Pancreas (tissue), 10 donors: ENCODE results near the gene MRPL23. TPM values are rescaled to one million over a fixed set of nuclear protein-coding genes. Genes with fewer than 3 reads are reported as not detected.

Experiments
- ATAC-seq, 4 donors: fragments of 200-7000 bp; cut with Tn5 transposase; one replicate each; pipeline versions ENCODE4 v1.8.0 to v1.9.1; 2020; ENCODE audit warnings: mild to moderate bottlenecking in 4 of 4, moderate library complexity in 4 of 4
- DNase-seq, 6 donors: peaks; one replicate each; pipeline ENCODE4 v3.0.0-alpha.2; 2020
- FAIRE-seq: peaks from 2 replicates; lab custom pipeline; 2012; peaks lifted over from hg19 to GRCh38; lab: Jason Lieb, UNC
- H3K27ac ChIP-seq, 4 donors: fragments of 200-600 bp; sonication (generic); 1 replicate in 3 of 4; 2 replicates in 1 of 4; pipeline versions ENCODE4 v1.5.0 to v1.8.0; 2020
- H3K27me3 ChIP-seq, 4 donors: fragments of 200-600 bp; one replicate each; pipeline ENCODE4 v1.8.0; 2021
- H3K36me3 ChIP-seq, 3 donors: fragments of 200-600 bp; sonication (generic) in 1 of 3; one replicate each; pipeline versions ENCODE4 v1.5.0 to v1.8.0; 2020 to 2021
- H3K4me1 ChIP-seq, 3 donors: fragments of 200-600 bp; one replicate each; pipeline ENCODE4 v1.8.0; 2021
- H3K4me3 ChIP-seq, 4 donors: fragments of 200-600 bp; sonication (generic) in 2 of 4; one replicate each; pipeline versions ENCODE4 v1.5.0 to v1.8.0; 2020 to 2021
- H3K9me3 ChIP-seq, 4 donors: fragments of 200-600 bp; one replicate each; pipeline ENCODE4 v1.8.0; 2021
- CTCF ChIP-seq, 4 donors: fragments of 200-600 bp; sonication (generic) in 3 of 4; IDR thresholded peaks; one replicate each; pipeline versions ENCODE4 v1.5.0 to v1.8.0; 2021; ENCODE audit warnings: antibody characterized with exemption in 4 of 4
- WGBS, 2 donors: extraction: QIAGEN DNeasy Blood & Tissue Kit; methylation state at CpG; one replicate each; pipeline ENCODE4 v1.1.7; 2013; 5-methylcytosine and 5-hydroxymethylcytosine counted together
- intact Hi-C, 3 donors: fragments of 100-400 bp; cut with DNase I; formaldehyde crosslinking; loops; one replicate each; pipeline versions ENCODE4 v1.11.1 to v1.14.2; 2022
- polyA plus RNA-seq, 2 donors: library from polyadenylated mRNA; stranded (reverse); fragments of 200-250 nt; gene quantifications; one replicate each; pipeline ENCODE4 v1.2.3, GENCODE V29; 2013
- total RNA-seq, 6 donors: library from RNA; stranded (reverse); fragmentation: NEBNext Ultra II Directional in 4 of 6; extraction: Animal tissue kit (Norgen Biotek cat#: 25700) in 4 of 6; gene quantifications; one replicate each; pipeline versions ENCODE4 v1.2.1 to v1.2.4, GENCODE V29; 2021 to 2023
- donor health status: healthy with polysubstance abuse.
- donor health status: DM: no; HTN: no; CAD: no; lungs with moderate emphysema.
- donor health status: DM: no; HTN: no; CAD: no.
- donor health status: control.
- donor health status: control.
- donor health status: Bipolar disorder and iron deficiency.
- donor health status: DM: yes; HTN: yes; CAD: no.
- donor health status: DM: no; HTN: no; CAD: no.
- donor health status: DM: no; HTN: no; CAD: no.
- donor health status: DM: yes; HTN: yes; CAD: no.

Gene MRPL23
- total and polyA plus RNA-seq, 8 donors: 16.7 to 92.1 (median 38.0) TPM

GRCh38 chr11:1913271-1914060, 33.7 kb upstream of the MRPL23 start:
- intact Hi-C loops: no loop called here
- 85 to 93% methylated on average over 31 of the region's 31 CpGs for WGBS, 2 donors
- ATAC-seq (no peak), DNase-seq (no peak), FAIRE-seq (no peak)
- Histone ChIP-seq H3K27me3 (no peaks in the 10 kb centered on the region), H3K27ac (no peak overlapping the region), H3K36me3 (no peaks in the 10 kb centered on the region), H3K9me3 (no peaks in the 10 kb centered on the region), H3K4me3 (no peak overlapping the region), H3K4me1 (no peaks in the 10 kb centered on the region)
- TF ChIP-seq CTCF (IDR thresholded peaks at IDR 0.05): no peak

- 90 to 94% methylated on average over 2 of the region's 2 CpGs for WGBS, 2 donors
- Histone ChIP-seq H3K36me3 (no peaks in the 10 kb centered on the region), H3K27ac (no peak overlapping the region), H3K27me3 (no peaks in the 10 kb centered on the region), H3K4me1 (no peaks in the 10 kb centered on the region), H3K9me3 (no peaks in the 10 kb centered on the region), H3K4me3 (no peak overlapping the region)
- no peak for ATAC-seq
- DNase-seq: no peak
- FAIRE-seq: no peak
- no peak for TF ChIP-seq CTCF (IDR thresholded peaks at IDR 0.05)
- intact Hi-C loops: loop anchor here (1.0 kb wide), 1 partner anchor 22 kb away; no protein-coding TSS in a partner anchor
These were observed 31.4 kb upstream of the MRPL23 start for GRCh38 chr11:1915795-1916131.

- DNase-seq (peak in 2 of 6 donors; percentile 30 to 49), ATAC-seq (no peak), FAIRE-seq (no peak)
- Histone ChIP-seq H3K9me3 (no peaks in the 10 kb centered on the region), H3K36me3 (no peaks in the 10 kb centered on the region), H3K4me3 (no peak overlapping the region), H3K27ac (no peak overlapping the region), H3K27me3 (no peaks in the 10 kb centered on the region), H3K4me1 (no peaks in the 10 kb centered on the region)
- intact Hi-C loops: loop anchor here (1.0 kb wide), 1 partner anchor 23 kb away; no protein-coding TSS in a partner anchor
- WGBS, 2 donors: 78 to 89% methylated on average over 14 of the region's 14 CpGs
- TF ChIP-seq CTCF (IDR thresholded peaks at IDR 0.05): no peak
These were observed 30.8 kb upstream of the MRPL23 start for GRCh38 chr11:1916132-1916985.

GRCh38 chr11:1916986-1917522, 30.1 kb upstream of the MRPL23 start:
- FAIRE-seq: no peak
- H3K9me3 ChIP-seq: no peaks in the 10 kb centered on the region
- peak in 1 of 6 donors; percentile 50 for DNase-seq
- H3K27me3 ChIP-seq: no peaks in the 10 kb centered on the region
- H3K27ac ChIP-seq: no peak overlapping the region
- no peaks in the 10 kb centered on the region for H3K4me1 ChIP-seq
- TF ChIP-seq CTCF (IDR thresholded peaks at IDR 0.05): no peak
- WGBS, 2 donors: 56 to 75% methylated on average over 7 to 8 of the region's 8 CpGs
- H3K4me3 ChIP-seq: no peak overlapping the region
- intact Hi-C loops: loop anchor here (1.0 kb wide), 1 partner anchor 24 kb away; no protein-coding TSS in a partner anchor
- H3K36me3 ChIP-seq: no peaks in the 10 kb centered on the region
- no peak for ATAC-seq
